GM13977 (cell line): ENCODE data around the gene CCT8L2.
"Not testable (repeated sequence)": the region's sequence is repeated elsewhere in the genome, so short reads cannot be mapped to it uniquely, and the experiment has no call there.

Source experiments
- DNase-seq: peaks from one replicate; pipeline ENCODE4 v3.0.0; 2012; ENCODE audit warnings: low spot score
- CTCF ChIP-seq: IDR thresholded peaks from 2 replicates; pipeline ENCODE4 v1.5.1; 2012; ENCODE audit warnings: mild to moderate bottlenecking, control low read depth; ENCODE audit not compliant: insufficient read depth; ENCODE audit errors: extremely low read depth, missing control alignments
- in situ Hi-C: fragments of 300-500 bp; cut with MboI; formaldehyde crosslinking; loops from one replicate; pipeline ENCODE4 v1.12.0; 2022; ENCODE audit warnings: low sequenced_read_pairs, low pct_unique_long_range_greater_than_20kb, mixed read lengths, inconsistent platforms; ENCODE audit not compliant: unreplicated experiment

CCT8L2 gene

GRCh38 chr22:16592710-16593109 is at the start of gene CCT8L2:
TSS of gene CCT8L2 (minus strand) at chr22:16592810. CDS start at chr22:16592550, 260 bp downstream.
- DNase-seq, in situ Hi-C loops: not testable (repeated sequence)

GRCh38 chr22:16635442-16635841 is 42.8 kb upstream of the CCT8L2 start:
- DNase-seq: not testable (repeated sequence)

GRCh38 chr22:16634092-16634491 is 41.5 kb upstream of the CCT8L2 start:
- in situ Hi-C loops, DNase-seq: not testable (repeated sequence)

More at GRCh38 chr22:16635442-16635841, 42.8 kb upstream of the CCT8L2 start:
- in situ Hi-C loops: not testable (repeated sequence)

GRCh38 chr22:16628476-16628875 is 35.9 kb upstream of the CCT8L2 start:
- DNase-seq, in situ Hi-C loops: not testable (repeated sequence)

- in situ Hi-C loops, DNase-seq: not testable (repeated sequence)
Measured at GRCh38 chr22:16625018-16625417, 32.4 kb upstream of the CCT8L2 start.

- in situ Hi-C loops, DNase-seq: not testable (repeated sequence)
Measured at GRCh38 chr22:16623595-16623994, 31.0 kb upstream of the CCT8L2 start.

- DNase-seq, in situ Hi-C loops: not testable (repeated sequence)
Measured at GRCh38 chr22:16617516-16617915, 24.9 kb upstream of the CCT8L2 start.

GRCh38 chr22:16616390-16616938 is 23.9 kb upstream of the CCT8L2 start:
- in situ Hi-C loops: not testable (repeated sequence)

GRCh38 chr22:16615606-16616245 is 23.1 kb upstream of the CCT8L2 start:
- in situ Hi-C loops, DNase-seq: not testable (repeated sequence)

More at GRCh38 chr22:16616390-16616938, 23.9 kb upstream of the CCT8L2 start:
- DNase-seq: not testable (repeated sequence)

GRCh38 chr22:16609548-16610261 is 17.1 kb upstream of the CCT8L2 start:
- DNase-seq: peak; percentile 5
- TF ChIP-seq CTCF: no peak
- in situ Hi-C loops: no loop called here

- in situ Hi-C loops: no loop called here
- peak; percentile 4 for DNase-seq
- TF ChIP-seq CTCF: no peak
Measured at GRCh38 chr22:16608931-16609330, 16.3 kb upstream of the CCT8L2 start.

- DNase-seq, in situ Hi-C loops: not testable (repeated sequence)
Measured at GRCh38 chr22:16604257-16604998, 11.8 kb upstream of the CCT8L2 start.

- in situ Hi-C loops, DNase-seq: not testable (repeated sequence)
Measured at GRCh38 chr22:16603770-16604242, 11.2 kb upstream of the CCT8L2 start.
